Neuronal stem cell (in vitro differentiated cells): ENCODE results near the gene SLC35G6.

ENCODE experiments used
- DNase-seq: peaks from one replicate; pipeline ENCODE4 v3.0.0-alpha.2; 2013; ENCODE audit warnings: low spot score
- H2AFZ ChIP-seq: one replicate; pipeline ENCODE4 v1.6.1; 2013; ENCODE audit warnings: mild to moderate bottlenecking, low read length, inconsistent platforms
- H2AK5ac ChIP-seq: 2 replicates; pipeline ENCODE4 v1.6.1; 2013; ENCODE audit warnings: low read depth, mild to moderate bottlenecking, inconsistent platforms, low read length, moderate library complexity, mixed read lengths
- H2BK120ac ChIP-seq: 2 replicates; pipeline ENCODE4 v1.6.1; 2013; ENCODE audit warnings: low read depth, mild to moderate bottlenecking, inconsistent platforms, low read length, moderate library complexity, mixed read lengths
- H2BK12ac ChIP-seq: one replicate; pipeline ENCODE4 v1.6.1; 2013; ENCODE audit warnings: low read length, inconsistent platforms
- H2BK15ac ChIP-seq: 2 replicates; pipeline ENCODE4 v1.6.1; 2013; ENCODE audit warnings: mild to moderate bottlenecking, low read length, inconsistent platforms, mixed read lengths
- H2BK5ac ChIP-seq: one replicate; pipeline ENCODE4 v1.6.1; 2013; ENCODE audit warnings: inconsistent platforms, mild to moderate bottlenecking, low read length, moderate library complexity
- H3K14ac ChIP-seq: one replicate; pipeline ENCODE4 v1.6.1; 2013; ENCODE audit warnings: low read length, inconsistent platforms
- H3K18ac ChIP-seq: 2 replicates; pipeline ENCODE4 v1.6.1; 2013; ENCODE audit warnings: low read length, inconsistent platforms
- H3K23ac ChIP-seq: 2 replicates; pipeline ENCODE4 v1.6.1; 2013; ENCODE audit warnings: low read depth, mild to moderate bottlenecking, mixed read lengths, low read length, inconsistent platforms; ENCODE audit not compliant: poor library complexity
- H3K27ac ChIP-seq: replicated peaks from 3 replicates; pipeline ENCODE4 v1.5.1; 2013; ENCODE audit warnings: low read length, inconsistent platforms
- H3K27me3 ChIP-seq, 3 experiments: 2 replicates each; pipeline ENCODE4 v1.6.1; 2013; ENCODE audit warnings: low read length in 3 of 3, mild to moderate bottlenecking in 2 of 3, inconsistent platforms in 1 of 3, low read depth in 1 of 3, mixed read lengths in 1 of 3, moderate library complexity in 1 of 3; ENCODE audit not compliant: control insufficient read depth in 3 of 3, insufficient read depth in 3 of 3
- H3K36me3 ChIP-seq, 2 donors: replicated peaks in 1 of 2; 2 replicates each; pipeline ENCODE4 v1.6.1; 2013; ENCODE audit warnings: low read length in 2 of 2; ENCODE audit not compliant: control insufficient read depth in 2 of 2, insufficient read depth in 2 of 2
- H3K4ac ChIP-seq: 2 replicates; pipeline ENCODE4 v1.6.1; 2013; ENCODE audit warnings: inconsistent platforms, mild to moderate bottlenecking, low read length, moderate library complexity
- H3K4me1 ChIP-seq, 2 donors: 1 replicate in 1 of 2; 2 replicates in 1 of 2; pipeline ENCODE4 v1.6.1; 2013; ENCODE audit warnings: low read length in 2 of 2, low read depth in 1 of 2; ENCODE audit not compliant: control insufficient read depth in 2 of 2, insufficient read depth in 1 of 2
- H3K4me2 ChIP-seq: one replicate; pipeline ENCODE4 v1.6.1; 2013; ENCODE audit warnings: mild to moderate bottlenecking, low read length, inconsistent platforms; ENCODE audit not compliant: insufficient read depth, poor library complexity, severe bottlenecking
- H3K4me3 ChIP-seq, 2 donors: 2 replicates each; pipeline ENCODE4 v1.5.1; 2013; ENCODE audit warnings: low read length in 2 of 2, mild to moderate bottlenecking in 2 of 2, inconsistent platforms in 1 of 2, moderate library complexity in 1 of 2
- H3K79me1 ChIP-seq: one replicate; pipeline ENCODE4 v1.6.1; 2013; ENCODE audit warnings: low read depth, mild to moderate bottlenecking, inconsistent platforms, low read length, moderate library complexity
- H3K9ac ChIP-seq: one replicate; pipeline ENCODE4 v1.6.1; 2013; ENCODE audit warnings: mild to moderate bottlenecking, low read depth, low read length, inconsistent platforms; ENCODE audit not compliant: poor library complexity
- H3K9me3 ChIP-seq, 2 donors: replicated peaks in 1 of 2; 2 replicates each; pipeline versions ENCODE3 to v1.6.1; 2013; ENCODE audit warnings: low read length in 2 of 2, mild to moderate bottlenecking in 2 of 2, inconsistent platforms in 1 of 2, low read depth in 1 of 2, mixed read lengths in 1 of 2, moderate library complexity in 1 of 2; ENCODE audit not compliant: control insufficient read depth in 2 of 2, insufficient read depth in 1 of 2
- H4K8ac ChIP-seq: one replicate; pipeline ENCODE4 v1.6.1; 2013; ENCODE audit warnings: low read depth, mild to moderate bottlenecking, inconsistent platforms, low read length, moderate library complexity
- H4K91ac ChIP-seq: one replicate; pipeline ENCODE4 v1.6.1; 2013; ENCODE audit warnings: low read length, low read depth, mild to moderate bottlenecking, inconsistent platforms; ENCODE audit not compliant: poor library complexity
- WGBS, 2 donors: extraction: QIAGEN DNeasy Blood & Tissue Kit; methylation state at CpG; one replicate each; pipeline ENCODE4 v1.1.7; 2013; ENCODE audit warnings: missing lambda C conversion rate in 2 of 2, mixed read lengths in 1 of 2; ENCODE audit not compliant: insufficient read length in 2 of 2, insufficient replicate concordance in 1 of 2; ENCODE audit errors: extremely low coverage in 2 of 2; 5-methylcytosine and 5-hydroxymethylcytosine counted together

The SLC35G6 gene

GRCh38 chr17:7497636-7498035 lies 16.4 kb downstream of the SLC35G6 start:
- DNase-seq, result no peak
- WGBS, 2 donors, result no CpG with 5 or more reads among the region's 14 CpGs

GRCh38 chr17:7499161-7499560 lies 17.9 kb downstream of the SLC35G6 start:
- Histone ChIP-seq H3K27me3 (no peaks in the 10 kb centered on the region), H3K14ac (no peak overlapping the region), H2BK15ac (no peak overlapping the region), H3K9ac (no peak overlapping the region), H4K8ac (no peak overlapping the region), H2BK5ac (no peak overlapping the region), H2BK120ac (no peak overlapping the region), H3K4me1 (no peaks in the 10 kb centered on the region), H3K4me2 (no peak overlapping the region), H2AFZ (no peak overlapping the region), H3K18ac (no peak overlapping the region), H3K23ac (peak overlapping the region; percentile 82), H3K36me3 (peaks cover 76 to 97% of the 10 kb centered on the region in 2 donors), H4K91ac (no peak overlapping the region), H3K79me1 (peaks cover 17% of the 10 kb centered on the region), H2AK5ac (no peak overlapping the region), H3K4me3 (peak overlapping the region in 1 of 2 donors; percentile 36), H2BK12ac (no peak overlapping the region), H3K27ac (no peak overlapping the region), H3K4ac (no peak overlapping the region), H3K9me3 (no peaks in the 10 kb centered on the region)
- no CpG with 5 or more reads among the region's 11 CpGs for WGBS, 2 donors
- no peak for DNase-seq

More at GRCh38 chr17:7497636-7498035, 16.4 kb downstream of the SLC35G6 start:
- Histone ChIP-seq H3K9me3 (no peaks in the 10 kb centered on the region), H3K27me3 (no peaks in the 10 kb centered on the region), H2AFZ (no peak overlapping the region), H2BK5ac (peak overlapping the region; percentile 61), H3K27ac (no peak overlapping the region), H3K4me3 (no peak overlapping the region), H3K4me2 (no peak overlapping the region), H2BK15ac (no peak overlapping the region), H3K79me1 (peaks cover 21% of the 10 kb centered on the region), H3K4ac (no peak overlapping the region), H4K8ac (no peak overlapping the region), H3K23ac (no peak overlapping the region), H3K9ac (no peak overlapping the region), H3K36me3 (peaks cover 60 to 97% of the 10 kb centered on the region in 2 donors), H3K4me1 (no peaks in the 10 kb centered on the region), H2BK120ac (no peak overlapping the region), H4K91ac (no peak overlapping the region), H2AK5ac (no peak overlapping the region), H3K18ac (no peak overlapping the region), H2BK12ac (no peak overlapping the region), H3K14ac (peak overlapping the region; percentile 64)

- H2AFZ ChIP-seq, result no peak overlapping the region
- H3K23ac ChIP-seq, result no peak overlapping the region
- H3K4me2 ChIP-seq, result no peak overlapping the region
- WGBS, 2 donors, result 100% methylated on average over 1 of the region's 14 CpGs; no CpG with 5 or more reads in 1 of the 2 donors
- H2AK5ac ChIP-seq, result no peak overlapping the region
- no peaks in the 10 kb centered on the region for H3K9me3 ChIP-seq
- no peak overlapping the region for H2BK15ac ChIP-seq
- H3K27me3 ChIP-seq, result no peaks in the 10 kb centered on the region
- no peak for DNase-seq
- peaks cover 10% of the 10 kb centered on the region for H3K79me1 ChIP-seq
- no peak overlapping the region for H3K4ac ChIP-seq
- H3K14ac ChIP-seq, result no peak overlapping the region
- no peak overlapping the region for H2BK12ac ChIP-seq
- no peak overlapping the region for H3K27ac ChIP-seq
- no peaks in the 10 kb centered on the region for H3K4me1 ChIP-seq
- H4K91ac ChIP-seq, result no peak overlapping the region
- no peak overlapping the region for H3K4me3 ChIP-seq
- H3K9ac ChIP-seq, result no peak overlapping the region
- H3K36me3 ChIP-seq, result peaks cover 72 to 99% of the 10 kb centered on the region in 2 donors
- no peak overlapping the region for H2BK120ac ChIP-seq
- no peak overlapping the region for H4K8ac ChIP-seq
- no peak overlapping the region for H2BK5ac ChIP-seq
- no peak overlapping the region for H3K18ac ChIP-seq
Measured at GRCh38 chr17:7501729-7502128, 20.5 kb downstream of the SLC35G6 start.

- DNase-seq, result no peak
- H3K23ac ChIP-seq, result no peak overlapping the region
- WGBS, 2 donors, result no CpG with 5 or more reads among the region's 20 CpGs
- H3K18ac ChIP-seq, result no peak overlapping the region
- no peaks in the 10 kb centered on the region for H3K27me3 ChIP-seq
- no peak overlapping the region for H2AK5ac ChIP-seq
- H2BK120ac ChIP-seq, result no peak overlapping the region
- H3K4me3 ChIP-seq, result no peak overlapping the region
- peaks cover 8% of the 10 kb centered on the region for H3K79me1 ChIP-seq
- no peak overlapping the region for H3K27ac ChIP-seq
- H2AFZ ChIP-seq, result no peak overlapping the region
- no peak overlapping the region for H2BK15ac ChIP-seq
- H3K4me2 ChIP-seq, result no peak overlapping the region
- H2BK12ac ChIP-seq, result no peak overlapping the region
- H3K4me1 ChIP-seq, result no peaks in the 10 kb centered on the region
- H4K8ac ChIP-seq, result no peak overlapping the region
- no peak overlapping the region for H3K14ac ChIP-seq
- H2BK5ac ChIP-seq, result no peak overlapping the region
- peaks cover 68 to 99% of the 10 kb centered on the region in 2 donors for H3K36me3 ChIP-seq
- H4K91ac ChIP-seq, result no peak overlapping the region
- H3K4ac ChIP-seq, result no peak overlapping the region
- H3K9me3 ChIP-seq, result no peaks in the 10 kb centered on the region
- no peak overlapping the region for H3K9ac ChIP-seq
Measured at GRCh38 chr17:7502171-7502847, 21.1 kb downstream of the SLC35G6 start.
